Keratinocyte (primary cell): ENCODE results near the gene RTP1.

Source experiments
- CTCF ChIP-seq, 3 experiments: IDR thresholded peaks in 1 of 3; conservative IDR thresholded peaks in 1 of 3; optimal IDR thresholded peaks in 1 of 3; 2 replicates in 2 of 3; 3 replicates in 1 of 3; pipeline versions ENCODE3 to v1.5.1; 2011; ENCODE audit warnings: low read length in 3 of 3, mild to moderate bottlenecking in 3 of 3, moderate library complexity in 2 of 3, control low read depth in 1 of 3, inconsistent platforms in 1 of 3; ENCODE audit not compliant: insufficient read depth in 2 of 3; ENCODE audit errors: extremely low read depth in 1 of 3
- EZH2 ChIP-seq: IDR thresholded peaks from one replicate; pipeline ENCODE4 v1.6.1; 2012; ENCODE audit warnings: inconsistent platforms, mild to moderate bottlenecking, low read length, moderate library complexity

- TF ChIP-seq CTCF (optimal IDR thresholded peaks at IDR 0.05 in 1 of 3, IDR thresholded peaks at IDR 0.05 in 1 of 3, conservative IDR thresholded peaks at IDR 0.05 in 1 of 3; ENCODE audit: extremely low read depth in 1 of 3, insufficient read depth in 2 of 3, low read length in 3 of 3) (no peak), EZH2 (no peak)
Observed at GRCh38 chr3:187185759-187186158, 11.5 kb upstream of the RTP1 start.
